8988T (cell line): ENCODE measurements around the gene PLPP4.
A peak's percentile ranks its signal among the peaks of the same experiment; 100 is the strongest.

Experiments used
- DNase-seq: peaks from one replicate; pipeline ENCODE4 v3.0.0; 2011

Gene PLPP4

DNA sequence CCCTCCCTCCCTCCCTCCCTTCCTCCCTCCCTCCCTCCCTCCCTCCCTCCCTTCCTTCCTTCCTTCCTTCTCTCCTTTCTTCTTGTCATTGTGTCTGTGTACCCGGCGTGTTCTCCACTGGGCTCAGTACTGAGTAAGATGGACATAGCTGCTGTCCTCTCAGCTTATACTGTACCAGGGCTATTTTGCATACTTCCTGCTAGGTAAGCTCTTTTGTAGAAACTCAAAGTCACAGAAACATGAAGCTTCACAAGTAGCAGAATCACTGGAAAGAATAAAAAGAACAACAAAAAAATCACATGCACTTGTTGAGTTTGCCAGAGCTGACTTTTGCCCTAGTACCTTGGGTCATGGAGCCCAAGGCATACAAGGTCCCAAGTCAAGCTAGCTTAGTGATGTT, 125.7 kb downstream of the PLPP4 start:
- no peak for DNase-seq

GRCh38 chr10:120583424-120584108, 126.5 kb downstream of the PLPP4 start:
- DNase-seq = no peak

GRCh38 chr10:120584786-120585185, 127.8 kb downstream of the PLPP4 start:
- no peak for DNase-seq

GRCh38 chr10:120586471-120586872, 129.4 kb downstream of the PLPP4 start:
- no peak for DNase-seq

- no peak for DNase-seq
Observed at GRCh38 chr10:120587061-120587460, 130.0 kb downstream of the PLPP4 start.

- no peak for DNase-seq
Observed at GRCh38 chr10:120588311-120588710, 131.3 kb downstream of the PLPP4 start.

GRCh38 chr10:120593693-120594092, 136.7 kb downstream of the PLPP4 start:
- DNase-seq = no peak

DNA sequence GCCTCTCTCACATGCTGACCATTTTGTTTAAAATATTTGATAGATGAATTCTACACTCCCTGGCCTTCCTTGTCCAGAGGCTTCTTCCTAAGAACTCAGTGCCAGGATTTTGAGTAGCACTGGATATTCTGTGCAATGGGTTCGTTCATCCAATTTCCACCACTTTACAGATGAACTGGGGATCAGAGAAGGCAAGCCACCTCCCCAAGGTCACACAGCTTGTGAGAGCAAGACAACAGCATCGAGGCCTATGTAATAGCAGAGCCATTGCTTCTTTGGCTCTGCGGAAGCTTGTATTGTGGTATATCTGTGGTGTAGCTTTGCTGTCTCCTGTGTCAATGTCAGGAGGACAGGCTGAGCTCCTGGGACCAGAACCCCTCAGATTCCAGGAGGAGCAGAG, 140.9 kb downstream of the PLPP4 start:
- DNase-seq = no peak

DNA sequence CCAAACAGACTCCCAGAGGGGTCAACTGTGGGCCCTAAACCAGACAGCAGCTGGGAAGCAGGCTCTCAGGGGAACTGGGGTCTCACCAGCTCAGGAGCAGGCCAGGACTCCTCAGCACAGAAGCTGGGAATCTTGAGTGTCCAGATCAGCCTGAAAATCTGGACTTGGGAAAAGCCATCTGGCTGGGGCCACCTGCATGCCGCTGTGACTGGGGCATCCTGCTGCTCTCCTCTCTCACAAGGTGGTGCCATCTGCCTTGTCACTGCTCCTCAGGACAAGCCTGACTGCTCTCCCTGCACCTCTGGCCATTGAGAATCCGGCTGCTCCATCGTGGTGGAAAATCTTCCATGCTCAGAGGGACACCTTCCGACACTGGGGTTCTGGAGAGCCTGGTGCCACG, 141.4 kb downstream of the PLPP4 start:
- no peak for DNase-seq

DNA sequence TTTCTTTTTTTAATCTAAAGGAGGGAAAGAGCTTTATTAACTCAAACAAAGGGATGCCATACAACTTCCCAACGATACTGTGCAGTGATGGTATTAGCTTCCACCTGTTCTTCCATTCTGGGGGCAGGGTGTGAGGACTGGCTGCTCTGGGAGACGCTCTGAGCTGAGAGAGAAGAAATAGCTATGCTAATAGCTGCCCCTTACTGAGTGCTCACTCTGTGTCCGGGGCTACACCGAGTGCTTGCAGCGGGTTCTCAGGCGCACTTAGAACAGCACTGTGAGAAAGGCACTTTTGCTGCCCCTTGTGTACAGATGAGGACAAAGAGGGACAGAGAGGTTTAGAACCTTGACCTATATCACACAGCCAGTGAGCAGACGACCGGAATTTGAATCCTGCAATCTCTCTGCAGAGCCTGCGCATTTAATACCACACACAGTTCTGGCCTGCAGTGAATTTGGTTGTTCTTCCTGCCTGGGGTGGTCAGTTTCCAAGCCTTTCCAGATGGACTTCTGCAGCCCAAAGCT, 142.2 kb downstream of the PLPP4 start:
- no peak for DNase-seq

GRCh38 chr10:120600871-120601649, 144.0 kb downstream of the PLPP4 start:
- DNase-seq = peak; percentile 39

- DNase-seq = no peak
Observed at GRCh38 chr10:120601999-120602398, 145.0 kb downstream of the PLPP4 start.

DNA sequence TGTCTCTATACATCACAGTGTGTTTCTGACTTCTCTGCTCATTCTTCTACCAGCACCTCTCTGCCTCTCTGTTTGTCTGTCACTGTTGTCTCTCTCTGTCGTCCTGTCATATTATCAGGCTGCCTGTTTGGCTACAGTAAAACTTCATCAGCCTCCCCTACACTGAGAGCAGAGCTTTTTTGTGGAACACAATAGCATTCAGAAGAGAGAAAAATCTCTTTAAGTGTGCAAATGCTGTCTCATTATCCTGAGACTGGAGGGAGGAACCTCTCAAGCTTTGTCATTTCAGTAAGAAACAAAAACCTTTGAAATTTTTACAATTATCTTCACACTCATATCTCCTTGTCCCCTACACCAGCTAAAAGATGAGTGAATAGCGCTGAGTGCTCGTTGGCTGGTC, 148.4 kb downstream of the PLPP4 start:
- DNase-seq = no peak

- no peak for DNase-seq
Observed at GRCh38 chr10:120606051-120606764, 149.2 kb downstream of the PLPP4 start.

DNA sequence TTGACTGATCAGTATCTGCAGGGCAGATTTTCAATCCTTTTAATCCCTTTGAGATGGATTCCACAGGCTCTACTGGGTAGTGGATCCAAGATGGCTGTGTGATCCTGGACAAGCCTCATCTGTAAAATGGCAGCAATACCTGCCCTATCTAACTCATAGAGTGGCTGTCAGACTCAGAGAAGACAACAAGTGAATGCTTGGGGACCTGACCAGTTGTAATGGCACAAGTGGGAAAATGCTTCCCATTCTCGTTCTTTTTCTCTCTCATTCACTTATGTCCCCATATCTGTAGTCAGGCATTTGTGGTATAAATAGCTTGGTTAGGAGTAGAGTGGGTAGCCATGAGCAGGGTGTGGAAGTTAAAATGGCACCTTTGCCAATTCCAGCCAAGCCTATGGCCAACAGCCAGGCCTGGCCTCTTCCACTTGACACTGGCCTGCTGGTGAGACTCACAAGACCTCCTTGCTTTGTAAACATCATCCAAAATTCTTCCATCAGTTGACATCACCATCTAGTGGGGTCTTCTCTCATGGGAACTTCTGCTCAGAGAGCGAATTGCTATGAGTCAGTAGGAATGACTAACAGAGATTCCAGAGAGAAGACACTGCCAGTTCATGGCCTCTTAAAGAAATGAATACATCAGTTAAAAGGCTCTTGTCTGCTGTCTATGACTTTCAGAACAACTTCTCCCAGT, 150.1 kb downstream of the PLPP4 start:
- DNase-seq = no peak

GRCh38 chr10:120607710-120608703, 151.0 kb downstream of the PLPP4 start:
- no peak for DNase-seq

DNA sequence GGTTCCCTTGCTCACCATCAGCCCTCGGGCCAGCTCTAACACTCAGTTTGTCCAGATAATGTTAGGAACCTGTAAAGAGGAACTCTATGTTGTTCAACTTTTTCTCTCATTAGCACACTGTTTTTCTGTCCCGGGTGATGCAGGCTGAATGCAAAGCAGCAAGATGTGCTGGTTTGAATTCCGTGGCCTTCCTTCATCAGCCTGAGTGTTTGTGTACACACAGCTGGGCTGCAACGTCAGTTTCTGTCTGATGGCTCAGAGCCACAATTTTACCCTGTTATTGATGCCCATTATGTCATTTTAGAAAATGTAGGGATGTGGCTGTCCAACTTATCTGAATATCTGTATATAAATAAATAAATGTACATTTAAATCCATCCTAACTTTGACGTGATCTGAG, 152.0 kb downstream of the PLPP4 start:
- DNase-seq = no peak

DNA sequence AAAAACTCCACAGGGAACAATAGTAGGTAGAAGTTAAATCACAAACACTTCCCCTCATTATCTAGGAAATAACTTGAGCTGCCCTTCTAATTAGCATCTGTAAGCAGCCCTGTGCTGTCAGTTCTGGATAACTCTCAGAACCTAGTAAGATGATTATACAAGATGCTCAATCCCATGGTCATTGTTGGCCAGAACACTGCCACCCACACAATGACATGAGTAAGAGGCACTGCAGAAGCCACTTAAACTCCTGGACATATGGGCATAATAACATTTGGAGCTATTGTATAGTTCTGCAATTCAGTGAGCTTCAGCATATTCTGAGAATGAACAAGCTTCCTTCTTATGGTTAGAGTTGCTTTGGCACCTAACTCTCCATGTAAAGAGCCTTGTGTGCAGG, 153.8 kb downstream of the PLPP4 start:
- no peak for DNase-seq

GRCh38 chr10:120612756-120613155, 155.7 kb downstream of the PLPP4 start:
- DNase-seq = no peak

- DNase-seq = no peak
Observed at GRCh38 chr10:120613180-120613579, 156.2 kb downstream of the PLPP4 start.

DNA sequence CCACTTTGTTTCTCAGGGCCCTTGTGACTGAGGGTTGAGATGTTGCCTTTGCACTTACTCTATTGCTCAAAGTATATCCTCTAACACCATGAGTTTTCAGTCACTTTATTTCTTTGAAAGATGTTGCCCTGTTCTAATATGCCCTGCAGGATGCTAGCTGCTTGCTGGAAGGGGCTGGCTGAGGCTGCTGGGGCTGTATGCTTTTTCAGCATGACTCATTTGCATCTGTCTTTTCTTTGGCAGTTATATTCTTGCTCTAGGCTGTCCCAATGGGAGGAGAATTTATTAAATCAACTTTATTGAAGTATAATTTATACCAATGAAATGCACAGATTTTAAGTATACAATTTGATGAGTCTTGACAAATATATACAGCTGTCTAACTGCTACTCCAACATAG, 157.7 kb downstream of the PLPP4 start:
- no peak for DNase-seq
